H1 (cell line): ENCODE measurements around the gene PACSIN2. TPM values are rescaled to one million over a fixed set of nuclear protein-coding genes. Genes with fewer than 3 reads are reported as not detected.

ENCODE experiments used
- CTCF ChIA-PET: fragments of 300-600 bp; sonication (Branson Sonifier 250); formaldehyde crosslinking; loops from one replicate; lab custom pipeline; 2021; ENCODE audit not compliant: partially characterized antibody; lab: Charles Lee
- POLR2A ChIA-PET: fragments of 300-600 bp; sonication (Branson Sonifier 250); formaldehyde crosslinking; loops from one replicate; lab custom pipeline; 2021; ENCODE audit warnings: inconsistent platforms; ENCODE audit not compliant: partially characterized antibody; lab: Charles Lee
- DNase-seq, 2 experiments: peaks; one replicate each; pipeline versions ENCODE4 v3.0.0 to v3.0.0-alpha.2; 2010 to 2022; ENCODE audit warnings: low spot score in 2 of 2, low read depth in 1 of 2, mixed read lengths in 1 of 2
- FAIRE-seq: peaks from 2 replicates; lab custom pipeline; 2011; peaks lifted over from hg19 to GRCh38; lab: Jason Lieb, UNC
- H2AFZ ChIP-seq: 2 replicates; pipeline ENCODE4 v1.8.1; 2012; ENCODE audit warnings: low read length, inconsistent platforms
- H2AK5ac ChIP-seq: 2 replicates; pipeline ENCODE4 v1.6.1; 2013; ENCODE audit warnings: low read depth, low read length
- H2BK120ac ChIP-seq: replicated peaks from 2 replicates; pipeline ENCODE3; 2013; ENCODE audit warnings: low read depth, low read length, inconsistent platforms
- H2BK12ac ChIP-seq: 2 replicates; pipeline ENCODE4 v1.6.1; 2013; ENCODE audit warnings: low read depth, low read length
- H2BK15ac ChIP-seq: 2 replicates; pipeline ENCODE4 v1.6.1; 2013; ENCODE audit warnings: low read length
- H2BK20ac ChIP-seq: 2 replicates; pipeline ENCODE4 v1.6.1; 2013; ENCODE audit warnings: low read length
- H2BK5ac ChIP-seq: 2 replicates; pipeline ENCODE4 v1.6.1; 2013; ENCODE audit warnings: low read depth, low read length
- H3K14ac ChIP-seq: 2 replicates; pipeline ENCODE4 v1.6.1; 2013; ENCODE audit warnings: inconsistent platforms; ENCODE audit not compliant: insufficient read length
- H3K18ac ChIP-seq: 2 replicates; pipeline ENCODE4 v1.6.1; 2013; ENCODE audit warnings: low read length; ENCODE audit errors: extremely low read depth
- H3K23ac ChIP-seq: 2 replicates; pipeline ENCODE4 v1.6.1; 2013; ENCODE audit warnings: inconsistent platforms; ENCODE audit not compliant: insufficient read length
- H3K23me2 ChIP-seq: 2 replicates; pipeline ENCODE4 v1.6.1; 2013; ENCODE audit warnings: low read depth, low read length
- H3K27ac ChIP-seq: 2 replicates; pipeline ENCODE4 v1.6.1; 2011; ENCODE audit warnings: low read depth, low read length, inconsistent platforms
- H3K27me3 ChIP-seq, 4 experiments: replicated peaks in 1 of 4; 1 replicate in 1 of 4; 2 replicates in 3 of 4; pipeline versions ENCODE4 v1.6.1 to v1.8.1; 2011 to 2013; ENCODE audit warnings: low read length in 3 of 4, mild to moderate bottlenecking in 3 of 4, inconsistent platforms in 2 of 4, mixed read lengths in 2 of 4, moderate library complexity in 1 of 4; ENCODE audit not compliant: control insufficient read depth in 3 of 4, insufficient read depth in 3 of 4; ENCODE audit errors: extremely low read depth in 1 of 4
- H3K36me3 ChIP-seq, 4 experiments: 2 replicates each; pipeline versions ENCODE4 v1.6.1 to v1.8.1; 2011 to 2013; ENCODE audit warnings: mild to moderate bottlenecking in 4 of 4, low read length in 3 of 4, moderate library complexity in 2 of 4, control low read depth in 1 of 4, inconsistent platforms in 1 of 4; ENCODE audit not compliant: insufficient read depth in 4 of 4, control insufficient read depth in 2 of 4
- H3K4ac ChIP-seq: replicated peaks from 2 replicates; pipeline ENCODE3; 2013; ENCODE audit warnings: low read length, low read depth, mixed read lengths, inconsistent platforms; ENCODE audit not compliant: insufficient read length
- H3K4me1 ChIP-seq, 4 experiments: replicated peaks in 1 of 4; 1 replicate in 1 of 4; 2 replicates in 3 of 4; pipeline versions ENCODE4 v1.6.1 to v1.8.1; 2011 to 2013; ENCODE audit warnings: low read length in 3 of 4, inconsistent platforms in 2 of 4, mixed read lengths in 1 of 4; ENCODE audit not compliant: insufficient read depth in 4 of 4, control insufficient read depth in 3 of 4
- H3K4me2 ChIP-seq, 2 experiments: 2 replicates each; pipeline versions ENCODE4 v1.6.1 to v1.8.1; 2011 to 2013; ENCODE audit warnings: low read depth in 2 of 2, low read length in 2 of 2, control low read depth in 1 of 2, inconsistent platforms in 1 of 2, mild to moderate bottlenecking in 1 of 2; ENCODE audit not compliant: insufficient read depth in 1 of 2
- H3K4me3 ChIP-seq, 4 experiments: fragments of 200-600, 300-600 bp in 1 of 4; sonication (generic), shearing (Covaris generic), sonication (Bioruptor Twin) in 1 of 4; 2 replicates each; pipeline versions ENCODE4 v1.5.1 to v1.8.1; 2011 to 2016; ENCODE audit warnings: low read length in 4 of 4, low read depth in 3 of 4, control low read depth in 2 of 4, inconsistent platforms in 2 of 4, mild to moderate bottlenecking in 2 of 4, mixed read lengths in 1 of 4, moderate library complexity in 1 of 4; ENCODE audit not compliant: insufficient read depth in 2 of 4; ENCODE audit errors: extremely low read depth in 1 of 4
- H3K56ac ChIP-seq: replicated peaks from 2 replicates; pipeline ENCODE3; 2013; ENCODE audit warnings: low read depth, mild to moderate bottlenecking, mixed read lengths, low read length, inconsistent platforms; ENCODE audit not compliant: insufficient read length
- H3K79me1 ChIP-seq: 2 replicates; pipeline ENCODE4 v1.6.1; 2013; ENCODE audit warnings: low read depth, low read length, control low read depth
- H3K79me2 ChIP-seq, 2 experiments: 2 replicates each; pipeline versions ENCODE4 v1.6.1 to v1.8.1; 2012 to 2013; ENCODE audit warnings: low read length in 2 of 2, mild to moderate bottlenecking in 2 of 2, inconsistent platforms in 1 of 2; ENCODE audit not compliant: insufficient read depth in 2 of 2, control insufficient read depth in 1 of 2
- H3K9ac ChIP-seq, 4 experiments: replicated peaks in 1 of 4; 1 replicate in 1 of 4; 2 replicates in 3 of 4; pipeline versions ENCODE4 v1.6.1 to v1.8.1; 2011 to 2013; ENCODE audit warnings: low read depth in 3 of 4, low read length in 3 of 4, control low read depth in 2 of 4, mild to moderate bottlenecking in 2 of 4, moderate library complexity in 2 of 4, inconsistent platforms in 1 of 4; ENCODE audit errors: extremely low read depth in 1 of 4
- H3K9me3 ChIP-seq, 2 experiments: 2 replicates each; pipeline versions ENCODE4 v1.6.1 to v1.8.1; 2012 to 2013; ENCODE audit warnings: mild to moderate bottlenecking in 2 of 2, moderate library complexity in 2 of 2, control low read depth in 1 of 2, inconsistent platforms in 1 of 2, low read depth in 1 of 2, low read length in 1 of 2, mixed read lengths in 1 of 2; ENCODE audit not compliant: insufficient read depth in 2 of 2
- H4K20me1 ChIP-seq, 2 experiments: replicated peaks in 1 of 2; 2 replicates each; pipeline versions ENCODE3 to v1.8.1; 2011 to 2013; ENCODE audit warnings: inconsistent platforms in 2 of 2, low read length in 2 of 2, mild to moderate bottlenecking in 1 of 2; ENCODE audit not compliant: insufficient read depth in 2 of 2, control insufficient read depth in 1 of 2
- H4K5ac ChIP-seq: 2 replicates; pipeline ENCODE4 v1.6.1; 2013; ENCODE audit warnings: low read length, low read depth, mixed read lengths, inconsistent platforms; ENCODE audit not compliant: insufficient read length
- H4K8ac ChIP-seq: 2 replicates; pipeline ENCODE4 v1.8.0; 2013; ENCODE audit warnings: mild to moderate bottlenecking, moderate library complexity, low read length, inconsistent platforms; ENCODE audit not compliant: insufficient read depth; ENCODE audit errors: extremely low read depth
- H4K91ac ChIP-seq: replicated peaks from 2 replicates; pipeline ENCODE3; 2013; ENCODE audit warnings: low read length, mixed read lengths, inconsistent platforms; ENCODE audit not compliant: insufficient read length
- CHD2 ChIP-seq: IDR thresholded peaks from 2 replicates; pipeline ENCODE4 v1.6.1; 2012; ENCODE audit warnings: low read length, improper control_type of control experiment
- GTF2F1 ChIP-seq: IDR thresholded peaks from 2 replicates; pipeline ENCODE4 v1.6.1; 2012; ENCODE audit warnings: low read depth, low read length, improper control_type of control experiment, borderline replicate concordance
- JUND ChIP-seq: IDR thresholded peaks from 2 replicates; pipeline ENCODE4 v1.6.1; 2011; ENCODE audit warnings: mild to moderate bottlenecking, improper control_type of control experiment, low read length
- KDM5A ChIP-seq: fragments of 200-600 bp; IDR thresholded peaks from 2 replicates; pipeline ENCODE4 v1.7.1; 2012; ENCODE audit warnings: mild to moderate bottlenecking, low read length, inconsistent platforms, mixed read lengths
- SUZ12 ChIP-seq: fragments of 200-600 bp; sonication (generic); IDR thresholded peaks from 2 replicates; pipeline ENCODE4 v1.6.1; 2012; ENCODE audit warnings: mild to moderate bottlenecking, inconsistent platforms, low read length, moderate library complexity, mixed read lengths
- TAF1 ChIP-seq: IDR thresholded peaks from 2 replicates; pipeline ENCODE4 v1.6.1; 2011; ENCODE audit warnings: mild to moderate bottlenecking, low read depth, low read length
- TEAD4 ChIP-seq: IDR thresholded peaks from 2 replicates; pipeline ENCODE4 v1.6.1; 2012; ENCODE audit warnings: low read depth, low read length, inconsistent platforms, mixed read lengths
- WGBS, 2 experiments: shearing (Covaris generic) in 1 of 2; methylation state at CpG; one replicate each; pipeline versions ENCODE4 v1.1.6 to v1.1.7; 2013 to 2015; ENCODE audit warnings: low lambda C conversion rate in 2 of 2, mixed read lengths in 2 of 2, inconsistent platforms in 1 of 2, low coverage in 1 of 2, missing lambda C conversion rate in 1 of 2; ENCODE audit not compliant: insufficient replicate concordance in 2 of 2, insufficient coverage in 1 of 2, insufficient read length in 1 of 2; ENCODE audit errors: extremely low coverage in 1 of 2, missing lambda C conversion rate in 1 of 2; 5-methylcytosine and 5-hydroxymethylcytosine counted together
- polyA plus RNA-seq, 7 experiments: library from polyadenylated mRNA; depleted of rRNA in 3 of 7; stranded (reverse) in 5 of 7; unstranded in 2 of 7; fragments of >200 nt in 5 of 7; fragments of 200-250 nt in 2 of 7; gene quantifications; 1 replicate in 5 of 7; 2 replicates in 1 of 7; 4 replicates in 1 of 7; pipeline versions ENCODE4 v1.2.1 to v1.2.3, GENCODE V29; 2011 to 2013; ENCODE audit warnings: missing spikeins in 2 of 7, mixed read lengths in 2 of 7
- total RNA-seq: library from RNA; stranded (reverse); fragmentation: NEBNext Ultra II Directional; extraction: Animal tissue kit (Norgen Biotek cat#: 25700); gene quantifications from 2 replicates; pipeline ENCODE4 v1.2.1, GENCODE V29; 2021

PACSIN2 gene
- total and polyA plus RNA-seq, 2 of the 8 experiments (the other 6 are each of a cell fraction or from before 2014, with no cell fraction given): 44.8 to 64.2 TPM

DNA sequence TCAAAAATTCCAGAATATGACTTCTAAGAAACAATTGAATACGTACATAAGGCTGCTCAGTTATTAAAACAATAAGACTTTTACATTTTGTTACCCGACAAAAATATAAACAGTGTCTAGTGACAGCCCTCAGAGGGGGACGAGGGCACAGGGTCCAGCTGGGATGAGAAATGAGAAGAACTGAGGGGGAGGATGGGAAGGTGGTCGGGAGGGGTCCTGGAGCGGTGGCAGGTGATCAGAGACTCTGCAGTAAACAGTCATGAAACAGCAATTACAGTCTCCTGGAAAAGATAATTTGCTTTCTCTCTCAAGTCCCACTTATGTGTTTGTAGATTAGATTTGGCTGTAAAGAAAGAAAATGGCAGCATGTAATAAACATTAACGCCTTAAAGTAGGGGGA is 56.0 kb downstream of the PACSIN2 start:
- Histone ChIP-seq H3K36me3 (peaks cover 0 to 3% (median 0%) of the 10 kb centered on the region in 4 experiments; a peak in 1 of 8 replicates), H4K5ac (no peak overlapping the region), H3K4ac (no peak overlapping the region), H3K14ac (no peak overlapping the region), H4K8ac (no peak overlapping the region), H3K9ac (no peak overlapping the region), H3K23ac (no peak overlapping the region), H3K27ac (no peak overlapping the region), H3K56ac (no peak overlapping the region), H3K4me1 (peaks cover 11 to 30% (median 25%) of the 10 kb centered on the region in 4 experiments), H3K79me1 (peaks cover 10% of the 10 kb centered on the region), H2BK120ac (no peak overlapping the region), H3K23me2 (no peaks in the 10 kb centered on the region), H2AFZ (no peak overlapping the region), H3K4me3 (no peak overlapping the region), H3K4me2 (no peak overlapping the region; a peak in 1 of 4 replicates), H3K79me2 (peaks cover 8 to 94% of the 10 kb centered on the region in 2 experiments), H2BK5ac (no peak overlapping the region), H3K27me3 (no peaks in the 10 kb centered on the region), H2AK5ac (no peak overlapping the region), H2BK20ac (no peak overlapping the region), H4K91ac (no peak overlapping the region), H4K20me1 (peaks cover 13 to 28% of the 10 kb centered on the region in 2 experiments), H3K9me3 (no peaks in the 10 kb centered on the region), H2BK12ac (no peak overlapping the region)
- POLR2A ChIA-PET: interaction anchor here (0.9 to 1.8 kb wide), 6 partner anchors 10 to 75 kb away, joined by 3 to 10 read pairs (median 4); partner anchors contain the start of gene PACSIN2
- CTCF ChIA-PET: interaction anchor here (1.2 to 1.3 kb wide), 3 partner anchors 12 to 16 kb away, joined by 3 to 5 read pairs (median 4); no protein-coding TSS in a partner anchor
- no peak for FAIRE-seq
- DNase-seq: no peak
- 83% methylated on average over 6 of the region's 6 CpGs; no CpG with 5 or more reads in 1 of the 2 experiments for WGBS, 2 experiments
- TF ChIP-seq TEAD4 (no peak), SUZ12 (no peak), CHD2 (no peak), KDM5A (no peak), GTF2F1 (no peak), JUND (no peak), TAF1 (no peak)
- TF ChIP-seq, all 59 proteins: peak for 0
- Histone ChIP-seq H3K18ac (no peak overlapping the region), H2BK15ac (no peak overlapping the region)
